D721Med (cell line): ENCODE data around the gene ANKRD40.

Source experiments
- DNase-seq: peaks from one replicate; pipeline ENCODE4 v3.0.0; 2011; ENCODE audit warnings: low spot score; ENCODE audit not compliant: insufficient read length
- FAIRE-seq: peaks from 2 replicates; lab custom pipeline; 2011; peaks lifted over from hg19 to GRCh38; lab: Jason Lieb, UNC
- TF ChIP-seq, protein P1 (sequence below): IDR thresholded peaks from 2 replicates; pipeline ENCODE4 v1.5.1; 2012; ENCODE audit warnings: mild to moderate bottlenecking, control low read depth; ENCODE audit not compliant: insufficient read depth; ENCODE audit errors: missing control alignments

ANKRD40 gene

DNA sequence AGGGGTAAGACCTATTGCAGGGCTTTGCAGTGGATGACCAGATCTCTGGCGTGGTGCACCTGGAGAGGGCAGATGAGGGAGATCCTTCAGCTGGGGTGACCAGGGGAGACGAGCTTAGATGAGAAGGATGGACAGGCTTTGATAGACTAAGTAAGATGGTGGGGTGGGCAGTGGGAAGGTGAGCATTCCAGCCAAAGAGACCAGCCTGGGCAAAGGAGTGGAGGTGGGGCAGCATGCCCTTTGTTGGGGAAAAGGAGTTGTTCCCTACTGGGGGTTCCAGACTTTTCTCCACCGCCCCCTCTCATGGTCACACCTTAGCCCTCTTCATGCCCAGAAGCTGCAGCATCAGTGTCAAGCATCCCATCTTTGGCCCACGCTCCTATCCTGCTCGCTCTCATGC is 27.6 kb downstream of the ANKRD40 start:
- DNase-seq (no peak), FAIRE-seq (no peak)
- TF ChIP-seq, protein P1, sequence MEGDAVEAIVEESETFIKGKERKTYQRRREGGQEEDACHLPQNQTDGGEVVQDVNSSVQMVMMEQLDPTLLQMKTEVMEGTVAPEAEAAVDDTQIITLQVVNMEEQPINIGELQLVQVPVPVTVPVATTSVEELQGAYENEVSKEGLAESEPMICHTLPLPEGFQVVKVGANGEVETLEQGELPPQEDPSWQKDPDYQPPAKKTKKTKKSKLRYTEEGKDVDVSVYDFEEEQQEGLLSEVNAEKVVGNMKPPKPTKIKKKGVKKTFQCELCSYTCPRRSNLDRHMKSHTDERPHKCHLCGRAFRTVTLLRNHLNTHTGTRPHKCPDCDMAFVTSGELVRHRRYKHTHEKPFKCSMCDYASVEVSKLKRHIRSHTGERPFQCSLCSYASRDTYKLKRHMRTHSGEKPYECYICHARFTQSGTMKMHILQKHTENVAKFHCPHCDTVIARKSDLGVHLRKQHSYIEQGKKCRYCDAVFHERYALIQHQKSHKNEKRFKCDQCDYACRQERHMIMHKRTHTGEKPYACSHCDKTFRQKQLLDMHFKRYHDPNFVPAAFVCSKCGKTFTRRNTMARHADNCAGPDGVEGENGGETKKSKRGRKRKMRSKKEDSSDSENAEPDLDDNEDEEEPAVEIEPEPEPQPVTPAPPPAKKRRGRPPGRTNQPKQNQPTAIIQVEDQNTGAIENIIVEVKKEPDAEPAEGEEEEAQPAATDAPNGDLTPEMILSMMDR, result no peak

DNA sequence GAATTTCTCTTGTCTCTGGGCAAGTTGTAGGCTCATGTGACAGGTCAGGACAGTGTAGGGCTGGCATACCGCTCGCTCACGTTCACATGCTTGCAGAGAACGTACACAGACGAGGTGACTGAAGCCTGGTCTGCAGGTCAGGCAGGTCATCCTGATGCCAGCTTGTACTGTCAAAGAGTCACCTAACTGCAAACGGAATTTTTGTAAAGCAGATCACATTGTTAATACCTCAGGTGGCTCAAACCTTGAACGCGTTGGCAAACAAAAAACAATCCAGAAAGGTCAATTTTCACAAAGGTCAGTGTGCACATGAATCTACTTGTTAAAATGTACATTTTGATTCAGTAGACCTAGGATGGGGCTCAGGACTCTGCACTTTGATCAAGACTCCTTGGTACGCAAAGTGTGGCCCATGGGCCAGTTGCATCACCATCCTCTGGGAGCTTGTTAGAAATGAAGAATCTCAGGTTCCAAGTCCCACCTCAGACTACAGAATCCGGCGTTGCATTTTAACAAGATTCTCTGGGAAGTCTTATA is 28.6 kb downstream of the ANKRD40 start:
- TF ChIP-seq, protein P1, result no peak
- FAIRE-seq (no peak), DNase-seq (no peak)

DNA sequence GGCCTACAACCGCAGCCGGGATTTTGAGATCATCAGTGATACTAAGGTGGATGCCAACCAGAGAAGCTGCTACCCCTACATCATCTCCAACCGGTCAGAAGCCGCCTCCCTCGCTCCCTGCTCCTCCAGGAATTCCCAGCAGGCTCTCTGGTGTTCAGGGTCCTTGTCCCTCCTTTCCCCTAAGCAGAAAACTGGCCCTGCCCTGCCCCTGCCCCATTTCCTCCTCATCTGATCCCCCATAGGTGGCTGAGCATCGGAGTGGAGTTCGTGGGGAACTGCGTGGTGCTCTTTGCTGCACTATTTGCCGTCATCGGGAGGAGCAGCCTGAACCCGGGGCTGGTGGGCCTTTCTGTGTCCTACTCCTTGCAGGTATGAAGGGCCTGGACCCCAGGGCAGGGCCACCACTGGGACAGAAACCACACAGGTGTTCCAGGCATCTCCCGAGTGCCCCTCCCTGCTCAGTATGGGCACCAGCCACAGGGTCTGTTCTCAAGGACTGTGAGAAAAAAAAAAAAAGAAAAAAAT is 29.8 kb downstream of the ANKRD40 start:
- FAIRE-seq (no peak), DNase-seq (no peak)
- TF ChIP-seq, protein P1, result no peak

DNA sequence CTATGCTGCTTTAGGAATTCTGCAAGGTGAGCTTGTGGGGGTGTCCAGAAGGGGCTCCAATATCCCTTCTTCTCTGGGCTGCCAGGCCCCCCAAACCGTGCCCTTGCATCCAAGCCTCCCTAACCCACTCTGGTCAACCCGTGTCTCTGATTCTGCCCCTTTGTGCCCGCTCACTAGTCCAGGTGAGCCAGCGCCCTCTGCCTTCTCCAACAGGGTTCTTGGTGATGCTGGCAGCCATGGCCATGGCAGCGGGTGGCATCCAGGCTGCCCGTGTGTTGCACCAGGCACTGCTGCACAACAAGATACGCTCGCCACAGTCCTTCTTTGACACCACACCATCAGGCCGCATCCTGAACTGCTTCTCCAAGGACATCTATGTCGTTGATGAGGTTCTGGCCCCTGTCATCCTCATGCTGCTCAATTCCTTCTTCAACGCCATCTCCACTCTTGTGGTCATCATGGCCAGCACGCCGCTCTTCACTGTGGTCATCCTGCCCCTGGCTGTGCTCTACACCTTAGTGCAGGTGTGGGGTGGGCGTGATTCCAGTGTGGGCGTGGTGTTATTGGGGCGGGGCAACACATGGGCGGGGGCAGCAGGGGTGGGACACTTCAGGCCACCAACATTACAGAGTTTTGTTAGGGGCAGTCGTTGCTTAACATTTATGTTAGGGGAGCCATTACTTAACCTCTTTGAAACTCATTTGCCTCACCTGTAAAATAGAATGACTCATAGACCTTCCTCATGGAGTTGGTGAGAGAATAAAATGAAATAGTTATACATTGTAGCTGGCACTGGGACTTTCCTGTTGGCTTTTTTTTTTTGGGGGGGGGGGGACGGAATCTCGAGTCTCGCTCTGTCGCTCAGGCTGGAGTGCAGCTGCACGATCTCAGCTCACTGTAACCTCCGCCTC is 31.4 kb downstream of the ANKRD40 start:
- DNase-seq (no peak), FAIRE-seq (no peak)
- TF ChIP-seq, protein P1, result peak; percentile 1

DNA sequence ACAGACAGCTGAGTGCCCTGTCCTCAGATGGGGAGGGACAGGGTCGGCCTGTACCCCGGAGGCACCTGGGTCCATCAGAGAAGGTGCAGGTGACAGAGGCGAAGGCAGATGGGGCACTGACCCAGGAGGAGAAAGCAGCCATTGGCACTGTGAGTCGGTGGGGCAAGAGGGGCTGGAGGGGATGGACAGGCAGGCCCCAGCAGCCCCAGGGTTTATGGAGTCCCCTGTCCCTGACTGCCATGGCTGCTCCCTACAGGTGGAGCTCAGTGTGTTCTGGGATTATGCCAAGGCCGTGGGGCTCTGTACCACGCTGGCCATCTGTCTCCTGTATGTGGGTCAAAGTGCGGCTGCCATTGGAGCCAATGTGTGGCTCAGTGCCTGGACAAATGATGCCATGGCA is 32.1 kb downstream of the ANKRD40 start:
- FAIRE-seq, result no peak
- DNase-seq, result no peak
- TF ChIP-seq, protein P1, result no peak

DNA sequence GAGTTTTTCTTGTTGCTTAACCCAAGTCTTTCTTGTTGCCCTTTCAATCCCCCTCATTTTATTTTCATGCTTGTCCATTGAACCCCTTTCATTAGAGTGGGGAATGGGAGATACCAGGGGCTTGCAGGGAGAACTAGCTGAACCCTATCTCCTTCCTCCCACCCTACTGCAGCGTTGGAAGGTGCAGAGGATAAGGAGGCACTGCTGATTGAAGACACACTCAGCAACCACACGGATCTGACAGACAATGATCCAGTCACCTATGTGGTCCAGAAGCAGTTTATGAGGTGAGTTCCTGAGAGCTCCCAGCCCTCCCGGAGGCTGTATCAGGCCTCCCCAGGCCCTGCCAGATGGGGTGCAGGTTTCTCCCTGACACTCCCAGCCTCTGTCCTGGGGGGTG is 32.5 kb downstream of the ANKRD40 start:
- FAIRE-seq (no peak), DNase-seq (no peak)
- TF ChIP-seq, protein P1, result no peak
